GM12878 (cell line): ENCODE measurements around the gene IDI2. TPM values are rescaled to one million over a fixed set of nuclear protein-coding genes. Genes with fewer than 3 reads are reported as not detected.

Experiments
- ATAC-seq: fragments of 200-7000 bp; cut with Tn5 transposase; 3 replicates; pipeline ENCODE4 v1.9.1; 2020; ENCODE audit warnings: mild to moderate bottlenecking, moderate library complexity
- BruUV-seq: library from RNA; stranded (reverse); fragments of 400-500 nt; replicated peaks from 2 replicates; lab custom pipeline; 2021; lab: Mats Ljungman, UMichigan
- CTCF ChIA-PET: fragments of 300-600 bp; sonication (Branson Sonifier 250); formaldehyde crosslinking; extraction: SDS; loops from one replicate; lab custom pipeline; 2021; ENCODE audit warnings: inconsistent platforms; lab: Yijun Ruan, JAX
- POLR2A ChIA-PET: fragments of 350-600 bp; formaldehyde crosslinking; extraction: SDS; loops from one replicate; lab custom pipeline; 2021; ENCODE audit warnings: inconsistent platforms; lab: Charles Lee
- RAD21 ChIA-PET: fragments of 300-600 bp; sonication (Branson Sonifier 250); formaldehyde crosslinking; loops from one replicate; lab custom pipeline; 2023; ENCODE audit warnings: antibody characterized with exemption; ENCODE audit not compliant: unreplicated experiment; lab: Charles Lee
- SMC1A ChIA-PET: fragments of 300-600 bp; sonication (Branson Sonifier 250); formaldehyde crosslinking; loops from one replicate; lab custom pipeline; 2023; ENCODE audit not compliant: unreplicated experiment, uncharacterized antibody; lab: Charles Lee
- DNase-seq: peaks from one replicate; pipeline ENCODE4 v3.0.0-alpha.2; 2011; ENCODE audit warnings: low read depth, low spot score
- FAIRE-seq: peaks from 3 replicates; lab custom pipeline; 2011; peaks lifted over from hg19 to GRCh38; lab: Jason Lieb, UNC
- H2AFZ ChIP-seq: 2 replicates; pipeline ENCODE4 v1.6.0; 2011; ENCODE audit warnings: low read depth, low read length, control low read depth; ENCODE audit not compliant: control insufficient read depth
- H3K27ac ChIP-seq: 2 replicates; pipeline ENCODE4 v1.5.1; 2011; ENCODE audit warnings: control low read depth; ENCODE audit not compliant: control insufficient read depth, insufficient read depth
- H3K27me3 ChIP-seq, 2 experiments: replicated peaks in 1 of 2; 2 replicates each; pipeline versions ENCODE4 v1.6.0 to v1.6.1; 2011; ENCODE audit warnings: low read length in 1 of 2; ENCODE audit not compliant: control insufficient read depth in 2 of 2, insufficient read depth in 2 of 2
- H3K36me3 ChIP-seq, 2 experiments: 2 replicates each; pipeline ENCODE4 v1.5.1; 2011; ENCODE audit warnings: low read length in 1 of 2; ENCODE audit not compliant: control insufficient read depth in 2 of 2, insufficient read depth in 2 of 2
- H3K4me1 ChIP-seq: 2 replicates; pipeline ENCODE4 v1.6.1; 2011; ENCODE audit warnings: mild to moderate bottlenecking, low read length, moderate library complexity, mixed read lengths; ENCODE audit not compliant: control insufficient read depth, insufficient read depth
- H3K4me2 ChIP-seq: 2 replicates; pipeline ENCODE4 v1.6.0; 2011; ENCODE audit warnings: control low read depth; ENCODE audit not compliant: control insufficient read depth, insufficient read depth
- H3K4me3 ChIP-seq: fragments of 200-600 bp; sonication (generic); 2 replicates; pipeline ENCODE4 v1.5.1; 2016
- H3K79me2 ChIP-seq: 2 replicates; pipeline ENCODE4 v1.6.0; 2011; ENCODE audit warnings: low read length; ENCODE audit not compliant: control insufficient read depth, insufficient read depth
- H3K9ac ChIP-seq: 2 replicates; pipeline ENCODE4 v1.8.0; 2011; ENCODE audit warnings: low read length, control low read depth, mixed read lengths; ENCODE audit not compliant: control insufficient read depth, insufficient read depth
- H3K9me3 ChIP-seq: replicated peaks from 3 replicates; pipeline ENCODE4 v1.5.1; 2011; ENCODE audit warnings: mild to moderate bottlenecking, low read length; ENCODE audit not compliant: control insufficient read depth, insufficient read depth
- H4K20me1 ChIP-seq: 2 replicates; pipeline ENCODE4 v1.6.0; 2011; ENCODE audit not compliant: control insufficient read depth, insufficient read depth
- BACH1 ChIP-seq: fragments of 450-650 bp; IDR thresholded peaks from 2 replicates; pipeline ENCODE4 v1.6.1; 2017; ENCODE audit warnings: mild to moderate bottlenecking, borderline replicate concordance
- BMI1 ChIP-seq: fragments of 450-650 bp; IDR thresholded peaks from 2 replicates; pipeline ENCODE4 v1.6.1; 2016; ENCODE audit warnings: mild to moderate bottlenecking, moderate library complexity, borderline replicate concordance
- CREB1 ChIP-seq: IDR thresholded peaks from 2 replicates; pipeline ENCODE4 v1.6.1; 2012; ENCODE audit warnings: low read depth, mild to moderate bottlenecking, inconsistent platforms
- GABPA ChIP-seq: IDR thresholded peaks from 2 replicates; pipeline ENCODE4 v1.6.1; 2014; ENCODE audit warnings: antibody characterized with exemption, low read depth, mild to moderate bottlenecking, inconsistent platforms
- IKZF1 ChIP-seq: fragments of 450-650 bp; conservative IDR thresholded peaks from 2 replicates; pipeline ENCODE4 v1.6.1; 2017; ENCODE audit warnings: antibody characterized with exemption, mild to moderate bottlenecking
- IRF4 ChIP-seq: IDR thresholded peaks from 2 replicates; pipeline ENCODE4 v1.6.1; 2011; ENCODE audit warnings: low read depth, low read length
- MTA3 ChIP-seq: IDR thresholded peaks from 2 replicates; pipeline ENCODE4 v1.6.1; 2012; ENCODE audit warnings: low read length, inconsistent platforms, borderline replicate concordance
- SMC3 ChIP-seq: IDR thresholded peaks from 2 replicates; pipeline ENCODE4 v1.6.1; 2011; ENCODE audit warnings: low read length, improper control_type of control experiment, borderline replicate concordance
- SUZ12 ChIP-seq: fragments of 200-600 bp; sonication (generic); IDR thresholded peaks from one replicate; pipeline ENCODE4 v1.6.1; 2018; ENCODE audit warnings: antibody characterized with exemption, mild to moderate bottlenecking; ENCODE audit not compliant: unreplicated experiment
- TAF1 ChIP-seq: IDR thresholded peaks from 2 replicates; pipeline ENCODE4 v1.6.1; 2011; ENCODE audit warnings: mild to moderate bottlenecking, low read depth, low read length, borderline replicate concordance
- TBL1XR1 ChIP-seq: IDR thresholded peaks from 2 replicates; pipeline ENCODE4 v1.6.1; 2012; ENCODE audit warnings: low read depth, low read length, improper control_type of control experiment
- TCF3 ChIP-seq: IDR thresholded peaks from 2 replicates; pipeline ENCODE4 v1.6.1; 2012; ENCODE audit warnings: low read depth, mild to moderate bottlenecking, low read length, borderline replicate concordance; ENCODE audit not compliant: insufficient read depth
- TCF7 ChIP-seq: IDR thresholded peaks from 2 replicates; pipeline ENCODE4 v1.6.1; 2014; ENCODE audit warnings: antibody characterized with exemption, borderline replicate concordance
- WRNIP1 ChIP-seq: IDR thresholded peaks from 2 replicates; pipeline ENCODE4 v1.6.1; 2011; ENCODE audit warnings: low read depth, low read length, improper control_type of control experiment, borderline replicate concordance
- ZNF687 ChIP-seq: fragments of 450-650 bp; IDR thresholded peaks from 2 replicates; pipeline ENCODE4 v1.6.1; 2017; ENCODE audit warnings: mild to moderate bottlenecking, moderate library complexity
- ZSCAN29 ChIP-seq: fragments of 450-650 bp; IDR thresholded peaks from 2 replicates; pipeline ENCODE4 v1.6.1; 2017; ENCODE audit warnings: mild to moderate bottlenecking, moderate library complexity
- WGBS: methylation state at CpG from one replicate; pipeline ENCODE4 v1.1.6; 2016; ENCODE audit warnings: low lambda C conversion rate; ENCODE audit not compliant: insufficient replicate concordance, insufficient coverage; ENCODE audit errors: missing lambda C conversion rate; 5-methylcytosine and 5-hydroxymethylcytosine counted together
- in situ Hi-C: fragments of 300-500 bp; cut with MboI; formaldehyde crosslinking; loops from 9 replicates; pipeline ENCODE4 v1.14.3; 2018; ENCODE audit warnings: mixed read lengths
- intact Hi-C: fragments of 100-400 bp; cut with micrococcal nuclease; formaldehyde crosslinking; loops from one replicate; pipeline ENCODE4 v1.14.2; 2022; ENCODE audit not compliant: unreplicated experiment
- polyA plus RNA-seq, 11 experiments: library from polyadenylated mRNA; depleted of rRNA in 4 of 11; unstranded in 6 of 11; stranded (reverse) in 5 of 11; fragments of >200 nt; fragmentation: Nextera tagmentation in 4 of 11; fragmentation: Illumina TruSeq in 1 of 11; extraction: Ambion mirVana in 4 of 11; extraction: Trizol in 1 of 11; gene quantifications; 1 replicate in 1 of 11; 2 replicates in 10 of 11; pipeline versions ENCODE4 v1.2.1 to v1.2.3, GENCODE V29; 2011 to 2016; ENCODE audit warnings: inconsistent platforms in 2 of 11, missing spikeins in 2 of 11, low read depth in 1 of 11
- total RNA-seq, 4 experiments: library from RNA; depleted of rRNA in 3 of 4; stranded (reverse); fragments of >200 nt in 3 of 4; fragmentation: Illumina TruSeq in 1 of 4; extraction: Trizol in 1 of 4; gene quantifications; 2 replicates each; pipeline versions ENCODE4 v1.2.1 to v1.2.3, GENCODE V29; 2013 to 2021
- TF ChIP-seq, protein P1 (sequence below): IDR thresholded peaks from 2 replicates; pipeline ENCODE4 v1.6.1; 2011; ENCODE audit warnings: low read depth, low read length, improper control_type of control experiment, borderline replicate concordance
- TF ChIP-seq, protein P2 (sequence below), 3 experiments: IDR thresholded peaks in 2 of 3; conservative IDR thresholded peaks in 1 of 3; 2 replicates each; pipeline ENCODE4 v1.5.1; 2011; ENCODE audit warnings: low read depth in 3 of 3, low read length in 3 of 3, mild to moderate bottlenecking in 3 of 3, control low read depth in 2 of 3, moderate library complexity in 2 of 3, inconsistent platforms in 1 of 3, mixed read lengths in 1 of 3; ENCODE audit not compliant: control insufficient read depth in 2 of 3, insufficient read depth in 1 of 3; ENCODE audit errors: extremely low read depth in 1 of 3

Gene IDI2
- total and polyA plus RNA-seq, 10 of the 15 experiments (the other 5 are each of a cell fraction or from before 2014, with no cell fraction given): 0.06 TPM; not detected in 9

DNA sequence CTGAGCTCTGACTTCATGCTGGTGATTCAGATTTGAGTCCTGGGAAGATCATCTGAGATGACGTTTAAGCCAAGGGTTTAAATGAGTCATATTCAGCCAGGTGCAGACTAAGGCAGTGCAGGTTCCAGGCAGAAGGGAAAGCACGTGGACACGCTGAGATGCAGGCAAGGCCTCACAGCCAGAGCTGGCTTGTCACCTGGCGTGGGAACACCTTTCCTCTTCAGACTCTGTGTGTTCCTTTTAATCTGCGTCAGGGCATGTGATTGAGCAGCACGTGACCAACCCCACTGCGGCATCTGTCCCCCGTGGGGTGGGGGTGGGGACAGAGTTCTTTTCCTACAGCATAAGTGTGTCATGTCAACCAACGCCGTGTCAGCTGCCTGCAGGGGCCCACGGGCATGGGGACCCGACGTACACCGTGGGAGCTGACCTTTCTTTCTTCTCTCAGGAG, 10.7 kb upstream of the IDI2 start:
- H3K27ac ChIP-seq: no peak overlapping the region
- H3K9me3 ChIP-seq: no peaks in the 10 kb centered on the region
- peaks cover 2 to 9% of the 10 kb centered on the region in 2 experiments; a peak in 3 of 4 replicates for H3K36me3 ChIP-seq
- ChIA-PET CTCF (interaction anchor here (1.6 kb wide), 1 partner anchor 62 kb away, joined by 3 read pairs; no protein-coding TSS in a partner anchor), RAD21 (interaction anchor here (0.8 to 1.2 kb wide), 3 partner anchors 8 to 63 kb away, joined by 3 to 4 read pairs (median 3); no protein-coding TSS in a partner anchor), POLR2A (interaction anchor here (0.6 to 2.9 kb wide), 6 partner anchors 8 to 62 kb away, joined by 3 to 16 read pairs (median 4); partner anchors contain the start of genes GTPBP4 and IDI1), SMC1A (interaction anchor here (0.7 to 1.7 kb wide), 4 partner anchors 14 to 62 kb away, joined by 3 to 7 read pairs (median 4); no protein-coding TSS in a partner anchor)
- no peak overlapping the region for H3K4me2 ChIP-seq
- H3K27me3 ChIP-seq: no peaks in the 10 kb centered on the region
- peak; percentile 80 for ATAC-seq
- WGBS: 6% methylated on average over 14 of the region's 14 CpGs
- no peak overlapping the region for H3K9ac ChIP-seq
- FAIRE-seq: no peak
- no TSS peak for BruUV-seq
- H4K20me1 ChIP-seq: no peaks in the 10 kb centered on the region
- no peak overlapping the region for H3K4me3 ChIP-seq
- DNase-seq: no peak
- no peak overlapping the region for H2AFZ ChIP-seq
- no peaks in the 10 kb centered on the region for H3K79me2 ChIP-seq
- intact Hi-C loops (no loop called here), in situ Hi-C loops (no loop called here)
- peaks cover 4% of the 10 kb centered on the region; the same call in 1 of the 2 replicates for H3K4me1 ChIP-seq
- TF ChIP-seq CREB1 (peak; percentile 46; the same call in 1 of the 2 replicates), WRNIP1 (no peak), GABPA (no peak), SUZ12 (no peak), IRF4 (peak; percentile 53; the same call in 1 of the 2 replicates), ZSCAN29 (no peak), ZNF687 (peak; percentile 71), TAF1 (no peak), TBL1XR1 (no peak), SMC3 (no peak), BMI1 (no peak), IKZF1 (no peak), TCF3 (peak; percentile 85), MTA3 (0 out of 2 replicates have a peak, but pooled peaks have one; percentile 14), TCF7 (no peak), BACH1 (no peak; the same call in 1 of the 2 replicates)
- TF ChIP-seq, protein P1, sequence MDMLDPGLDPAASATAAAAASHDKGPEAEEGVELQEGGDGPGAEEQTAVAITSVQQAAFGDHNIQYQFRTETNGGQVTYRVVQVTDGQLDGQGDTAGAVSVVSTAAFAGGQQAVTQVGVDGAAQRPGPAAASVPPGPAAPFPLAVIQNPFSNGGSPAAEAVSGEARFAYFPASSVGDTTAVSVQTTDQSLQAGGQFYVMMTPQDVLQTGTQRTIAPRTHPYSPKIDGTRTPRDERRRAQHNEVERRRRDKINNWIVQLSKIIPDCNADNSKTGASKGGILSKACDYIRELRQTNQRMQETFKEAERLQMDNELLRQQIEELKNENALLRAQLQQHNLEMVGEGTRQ: peak; percentile 11; the same call in 1 of the 2 replicates
- TF ChIP-seq, protein P2, sequence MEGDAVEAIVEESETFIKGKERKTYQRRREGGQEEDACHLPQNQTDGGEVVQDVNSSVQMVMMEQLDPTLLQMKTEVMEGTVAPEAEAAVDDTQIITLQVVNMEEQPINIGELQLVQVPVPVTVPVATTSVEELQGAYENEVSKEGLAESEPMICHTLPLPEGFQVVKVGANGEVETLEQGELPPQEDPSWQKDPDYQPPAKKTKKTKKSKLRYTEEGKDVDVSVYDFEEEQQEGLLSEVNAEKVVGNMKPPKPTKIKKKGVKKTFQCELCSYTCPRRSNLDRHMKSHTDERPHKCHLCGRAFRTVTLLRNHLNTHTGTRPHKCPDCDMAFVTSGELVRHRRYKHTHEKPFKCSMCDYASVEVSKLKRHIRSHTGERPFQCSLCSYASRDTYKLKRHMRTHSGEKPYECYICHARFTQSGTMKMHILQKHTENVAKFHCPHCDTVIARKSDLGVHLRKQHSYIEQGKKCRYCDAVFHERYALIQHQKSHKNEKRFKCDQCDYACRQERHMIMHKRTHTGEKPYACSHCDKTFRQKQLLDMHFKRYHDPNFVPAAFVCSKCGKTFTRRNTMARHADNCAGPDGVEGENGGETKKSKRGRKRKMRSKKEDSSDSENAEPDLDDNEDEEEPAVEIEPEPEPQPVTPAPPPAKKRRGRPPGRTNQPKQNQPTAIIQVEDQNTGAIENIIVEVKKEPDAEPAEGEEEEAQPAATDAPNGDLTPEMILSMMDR (IDR thresholded peaks at IDR 0.05 in 2 of 3, conservative IDR thresholded peaks at IDR 0.05 in 1 of 3; ENCODE audit: control insufficient read depth in 2 of 3, extremely low read depth in 1 of 3, insufficient read depth in 1 of 3, low read depth in 3 of 3, low read length in 3 of 3): no peak
